Measurements from ENCODE around the gene TOM1L2.

TOM1L2 gene

DNA sequence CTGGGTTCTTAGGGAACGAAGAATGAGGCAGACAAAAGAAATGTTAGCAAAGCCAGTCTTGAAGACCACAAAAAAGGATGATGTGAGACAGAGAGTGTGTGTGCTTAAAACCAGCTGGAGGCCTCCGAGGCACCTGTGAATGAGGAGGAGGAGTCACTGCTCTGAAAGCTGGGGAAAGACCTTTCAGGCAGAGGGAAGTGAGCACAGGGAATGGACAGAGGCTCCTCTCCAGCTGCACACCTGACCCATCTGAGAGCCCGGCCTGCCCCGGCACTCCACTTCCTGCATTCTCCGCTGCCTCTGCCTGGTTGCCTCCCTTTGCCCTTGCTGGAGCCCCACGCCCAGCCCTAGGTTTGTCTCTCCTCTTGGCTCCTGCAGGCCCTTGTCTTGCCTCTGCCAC lies 80.2 kb downstream of the TOM1L2 start:
- H3K27ac Mint-ChIP-seq: no peak overlapping the region
- peaks cover 3% of the 10 kb centered on the region for H3K36me3 Mint-ChIP-seq (ENCODE audit: low read depth)
- H3K4me3 Mint-ChIP-seq: no peak overlapping the region
- H3K4me1 Mint-ChIP-seq (ENCODE audit: low read depth): no peaks in the 10 kb centered on the region
- DNase-seq (ENCODE audit: low spot score): no peak
- no peaks in the 10 kb centered on the region for H3K9me3 Mint-ChIP-seq
- no peaks in the 10 kb centered on the region for H3K27me3 Mint-ChIP-seq (ENCODE audit: low read depth)

DNA sequence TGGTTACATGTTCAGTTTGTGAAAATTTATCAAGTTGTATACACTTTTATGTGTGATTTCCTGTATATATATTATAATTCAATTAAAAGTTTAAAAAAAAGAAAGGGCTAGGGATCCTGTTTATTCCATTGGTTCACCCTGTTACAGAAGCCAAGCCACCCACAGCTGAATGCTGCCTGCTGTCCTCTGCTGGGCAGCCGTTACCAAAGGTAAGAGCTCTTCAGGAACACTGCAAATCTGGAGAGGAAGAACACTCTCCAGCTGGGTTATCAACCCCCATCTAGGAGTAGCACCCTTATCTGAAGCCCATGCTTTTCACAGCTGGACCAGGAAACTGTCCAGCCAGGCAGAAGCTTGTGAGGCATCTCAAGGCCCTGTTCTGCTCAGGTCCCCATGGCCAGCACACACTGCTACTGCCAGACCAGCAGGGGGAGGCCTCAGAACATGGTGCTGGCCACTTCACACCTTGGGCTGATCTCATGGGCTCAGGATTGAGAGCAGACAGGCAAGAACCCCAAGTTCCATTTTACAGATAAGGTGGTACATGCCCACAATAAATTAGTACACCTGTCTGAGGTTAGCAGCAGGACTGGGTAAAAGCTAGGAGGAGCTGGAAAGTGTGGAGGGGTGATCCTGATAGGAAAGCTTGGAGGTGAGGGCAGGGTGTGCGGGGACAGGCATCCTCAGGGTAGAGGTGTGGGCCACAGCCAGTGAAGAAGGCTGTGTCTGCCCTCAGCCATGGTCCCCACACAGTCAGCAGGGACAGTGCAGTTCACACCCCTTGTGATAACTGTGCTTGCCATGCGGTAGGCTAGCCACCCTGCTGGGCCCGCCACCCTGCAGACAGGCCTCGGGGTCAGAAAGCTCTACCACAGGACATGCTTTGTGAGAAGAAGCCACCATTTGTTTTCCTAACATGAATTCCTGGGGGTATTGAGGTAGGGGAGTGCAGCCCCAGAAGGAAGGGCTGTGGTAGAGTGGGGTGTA lies 81.1 kb downstream of the TOM1L2 start:
- peak overlapping the region; percentile 2 for H3K27ac Mint-ChIP-seq
- DNase-seq (ENCODE audit: low spot score): peak; percentile 24
- no peaks in the 10 kb centered on the region for H3K9me3 Mint-ChIP-seq
- H3K27me3 Mint-ChIP-seq (ENCODE audit: low read depth): no peaks in the 10 kb centered on the region
- no peak overlapping the region for H3K4me3 Mint-ChIP-seq
- H3K36me3 Mint-ChIP-seq (ENCODE audit: low read depth): peaks cover 3% of the 10 kb centered on the region
- no peaks in the 10 kb centered on the region for H3K4me1 Mint-ChIP-seq (ENCODE audit: low read depth)

- Mint-ChIP-seq H3K4me3 (no peak overlapping the region), H3K27ac (no peak overlapping the region), H3K27me3 (ENCODE audit: low read depth) (no peaks in the 10 kb centered on the region), H3K9me3 (no peaks in the 10 kb centered on the region), H3K36me3 (ENCODE audit: low read depth) (peaks cover 3% of the 10 kb centered on the region), H3K4me1 (ENCODE audit: low read depth) (no peaks in the 10 kb centered on the region)
- no peak for DNase-seq (ENCODE audit: low spot score)
Measured at GRCh38 chr17:17889922-17890321, 82.3 kb downstream of the TOM1L2 start.

- no peak for DNase-seq (ENCODE audit: low spot score)
- no peaks in the 10 kb centered on the region for H3K4me1 Mint-ChIP-seq (ENCODE audit: low read depth)
- no peak overlapping the region for H3K4me3 Mint-ChIP-seq
- H3K9me3 Mint-ChIP-seq: no peaks in the 10 kb centered on the region
- no peak overlapping the region for H3K27ac Mint-ChIP-seq
- H3K36me3 Mint-ChIP-seq (ENCODE audit: low read depth): peaks cover 5% of the 10 kb centered on the region
- no peaks in the 10 kb centered on the region for H3K27me3 Mint-ChIP-seq (ENCODE audit: low read depth)
Measured at GRCh38 chr17:17888821-17889220, 83.4 kb downstream of the TOM1L2 start.

- Mint-ChIP-seq H3K9me3 (no peaks in the 10 kb centered on the region), H3K4me1 (ENCODE audit: low read depth) (no peaks in the 10 kb centered on the region), H3K4me3 (no peak overlapping the region), H3K27ac (no peak overlapping the region), H3K36me3 (ENCODE audit: low read depth) (peaks cover 5% of the 10 kb centered on the region), H3K27me3 (ENCODE audit: low read depth) (no peaks in the 10 kb centered on the region)
- DNase-seq (ENCODE audit: low spot score): no peak
Measured at GRCh38 chr17:17888371-17888770, 83.8 kb downstream of the TOM1L2 start.

DNA sequence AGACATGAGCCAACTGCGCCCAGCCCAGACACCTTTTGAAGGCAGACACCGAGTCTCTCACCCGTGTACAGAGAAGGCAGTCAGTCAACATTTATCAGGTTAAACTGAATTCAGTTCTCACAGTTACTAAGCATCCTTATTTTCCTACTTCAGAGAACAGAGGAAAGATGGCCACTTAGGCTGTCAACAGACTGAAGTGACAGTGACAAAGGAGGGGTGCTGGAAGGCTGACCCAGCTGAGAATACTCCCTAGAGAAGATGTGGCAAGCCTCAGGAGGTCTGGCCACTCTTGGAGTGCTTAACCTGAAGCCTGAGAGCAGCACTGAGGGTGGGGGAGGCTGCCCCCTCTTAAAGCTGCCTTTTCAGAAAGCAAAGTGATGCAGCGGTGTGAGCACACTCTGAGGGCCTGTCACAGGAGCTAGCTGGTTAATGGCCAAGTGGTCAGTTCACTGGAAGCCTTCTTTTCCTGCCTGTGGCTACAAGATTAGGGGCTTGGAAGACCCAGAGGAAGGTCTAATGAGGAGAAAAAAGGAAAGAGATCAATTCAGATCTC lies 84.4 kb downstream of the TOM1L2 start:
- no peaks in the 10 kb centered on the region for H3K27me3 Mint-ChIP-seq (ENCODE audit: low read depth)
- no peak for DNase-seq (ENCODE audit: low spot score)
- H3K4me1 Mint-ChIP-seq (ENCODE audit: low read depth): no peaks in the 10 kb centered on the region
- H3K36me3 Mint-ChIP-seq (ENCODE audit: low read depth): peaks cover 2% of the 10 kb centered on the region
- H3K27ac Mint-ChIP-seq: no peak overlapping the region
- no peak overlapping the region for H3K4me3 Mint-ChIP-seq
- H3K9me3 Mint-ChIP-seq: no peaks in the 10 kb centered on the region

DNA sequence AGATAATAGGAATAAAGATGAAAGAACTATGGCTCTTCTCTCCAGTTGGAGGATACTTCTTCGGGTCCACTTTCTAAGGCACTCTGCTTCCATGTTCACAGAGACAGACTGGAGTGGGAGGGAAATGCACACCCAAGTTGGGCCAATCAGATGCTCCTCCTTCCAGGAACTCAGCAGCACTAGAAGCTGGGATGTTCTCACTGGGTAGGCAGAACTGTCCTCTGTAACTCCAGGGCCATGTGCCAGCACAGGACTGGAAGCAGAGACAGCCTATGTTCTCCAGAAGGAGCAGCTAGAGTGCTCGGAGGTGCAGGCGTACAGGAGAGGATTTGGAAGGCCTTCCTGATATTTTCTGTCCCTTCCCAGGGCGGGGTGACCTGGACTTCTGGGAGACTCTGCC lies 85.5 kb downstream of the TOM1L2 start:
- no peaks in the 10 kb centered on the region for H3K27me3 Mint-ChIP-seq (ENCODE audit: low read depth)
- no peaks in the 10 kb centered on the region for H3K9me3 Mint-ChIP-seq
- DNase-seq (ENCODE audit: low spot score): no peak
- no peak overlapping the region for H3K27ac Mint-ChIP-seq
- peaks cover 2% of the 10 kb centered on the region for H3K36me3 Mint-ChIP-seq (ENCODE audit: low read depth)
- H3K4me3 Mint-ChIP-seq: no peak overlapping the region
- H3K4me1 Mint-ChIP-seq (ENCODE audit: low read depth): no peaks in the 10 kb centered on the region

- no peaks in the 10 kb centered on the region for H3K4me1 Mint-ChIP-seq (ENCODE audit: low read depth)
- DNase-seq (ENCODE audit: low spot score): no peak
- no peaks in the 10 kb centered on the region for H3K9me3 Mint-ChIP-seq
Measured at GRCh38 chr17:17886226-17886625, 86.0 kb downstream of the TOM1L2 start.

GRCh38 chr17:17884391-17885357 lies 87.5 kb downstream of the TOM1L2 start:
- Mint-ChIP-seq H3K9me3 (no peaks in the 10 kb centered on the region), H3K36me3 (ENCODE audit: low read depth) (peaks cover 2% of the 10 kb centered on the region), H3K27ac (no peak overlapping the region)

More at GRCh38 chr17:17886226-17886625, 86.0 kb downstream of the TOM1L2 start:
- Mint-ChIP-seq H3K4me3 (no peak overlapping the region), H3K27ac (no peak overlapping the region), H3K27me3 (ENCODE audit: low read depth) (no peaks in the 10 kb centered on the region), H3K36me3 (ENCODE audit: low read depth) (peaks cover 2% of the 10 kb centered on the region)

GRCh38 chr17:17883801-17884200 lies 88.4 kb downstream of the TOM1L2 start:
- no peak overlapping the region for H3K4me3 Mint-ChIP-seq
- peaks cover 2% of the 10 kb centered on the region for H3K36me3 Mint-ChIP-seq (ENCODE audit: low read depth)
- H3K27me3 Mint-ChIP-seq (ENCODE audit: low read depth): no peaks in the 10 kb centered on the region

More at GRCh38 chr17:17884391-17885357, 87.5 kb downstream of the TOM1L2 start:
- no peak for DNase-seq (ENCODE audit: low spot score)
- Mint-ChIP-seq H3K27me3 (ENCODE audit: low read depth) (no peaks in the 10 kb centered on the region), H3K4me3 (no peak overlapping the region), H3K4me1 (ENCODE audit: low read depth) (no peaks in the 10 kb centered on the region)

GRCh38 chr17:17882082-17882581 lies 90.1 kb downstream of the TOM1L2 start:
- H3K9me3 Mint-ChIP-seq: no peaks in the 10 kb centered on the region
- no peaks in the 10 kb centered on the region for H3K27me3 Mint-ChIP-seq (ENCODE audit: low read depth)
- no peak for DNase-seq (ENCODE audit: low spot score)
- peaks cover 2% of the 10 kb centered on the region for H3K36me3 Mint-ChIP-seq (ENCODE audit: low read depth)
- H3K4me1 Mint-ChIP-seq (ENCODE audit: low read depth): no peaks in the 10 kb centered on the region
- H3K27ac Mint-ChIP-seq: no peak overlapping the region
- H3K4me3 Mint-ChIP-seq: no peak overlapping the region

More at GRCh38 chr17:17883801-17884200, 88.4 kb downstream of the TOM1L2 start:
- no peak for DNase-seq (ENCODE audit: low spot score)
- Mint-ChIP-seq H3K9me3 (no peaks in the 10 kb centered on the region), H3K27ac (no peak overlapping the region), H3K4me1 (ENCODE audit: low read depth) (no peaks in the 10 kb centered on the region)

DNA sequence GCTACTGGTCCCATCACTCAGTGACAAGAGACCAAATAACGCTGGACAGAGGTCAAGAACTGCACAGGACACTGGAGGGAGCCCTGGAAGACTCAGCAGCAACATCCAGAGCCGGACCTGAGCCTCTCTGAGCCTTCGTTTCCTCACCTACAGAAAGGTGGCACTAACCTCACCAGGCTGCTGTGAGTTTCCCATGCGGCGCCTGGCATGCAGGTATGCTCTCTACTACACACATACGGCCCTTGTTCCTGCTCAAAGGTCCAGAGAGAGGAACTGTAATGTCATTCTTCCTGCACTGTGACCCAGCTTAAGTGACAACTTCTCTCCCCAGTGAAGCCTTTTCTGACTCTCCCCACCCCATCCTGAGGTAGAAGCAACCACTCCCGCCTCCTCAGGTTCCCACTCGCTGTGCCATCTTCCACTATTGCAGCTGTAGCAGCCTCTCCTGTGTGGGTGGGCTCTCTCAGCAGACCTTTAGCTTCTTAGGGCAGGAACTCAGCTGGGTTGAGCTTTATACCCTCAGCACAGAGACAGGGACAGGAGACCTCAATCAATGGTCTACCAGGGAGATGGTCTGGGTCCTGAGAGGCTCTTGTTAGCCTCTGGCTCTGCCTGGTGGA lies 91.5 kb downstream of the TOM1L2 start:
- Mint-ChIP-seq H3K27ac (no peak overlapping the region), H3K27me3 (ENCODE audit: low read depth) (no peaks in the 10 kb centered on the region), H3K9me3 (no peaks in the 10 kb centered on the region), H3K36me3 (ENCODE audit: low read depth) (peaks cover 4% of the 10 kb centered on the region), H3K4me1 (ENCODE audit: low read depth) (no peaks in the 10 kb centered on the region), H3K4me3 (no peak overlapping the region)
- no peak for DNase-seq (ENCODE audit: low spot score)

All from T-helper 2 cell treated with Interferon-gamma antibody and Interleukin-4, amounts not matched to agents 5 μg/mL and 100 μg/mL, for 36 hours (primary cell).